ENCODE data around the gene H1-8.

H1-8 gene

GRCh38 chr3:129575233-129575996 is 32.4 kb downstream of the H1-8 start:
- no peak for DNase-seq

- no peak for DNase-seq
Measured at GRCh38 chr3:129575997-129576384, 33.0 kb downstream of the H1-8 start.

DNA sequence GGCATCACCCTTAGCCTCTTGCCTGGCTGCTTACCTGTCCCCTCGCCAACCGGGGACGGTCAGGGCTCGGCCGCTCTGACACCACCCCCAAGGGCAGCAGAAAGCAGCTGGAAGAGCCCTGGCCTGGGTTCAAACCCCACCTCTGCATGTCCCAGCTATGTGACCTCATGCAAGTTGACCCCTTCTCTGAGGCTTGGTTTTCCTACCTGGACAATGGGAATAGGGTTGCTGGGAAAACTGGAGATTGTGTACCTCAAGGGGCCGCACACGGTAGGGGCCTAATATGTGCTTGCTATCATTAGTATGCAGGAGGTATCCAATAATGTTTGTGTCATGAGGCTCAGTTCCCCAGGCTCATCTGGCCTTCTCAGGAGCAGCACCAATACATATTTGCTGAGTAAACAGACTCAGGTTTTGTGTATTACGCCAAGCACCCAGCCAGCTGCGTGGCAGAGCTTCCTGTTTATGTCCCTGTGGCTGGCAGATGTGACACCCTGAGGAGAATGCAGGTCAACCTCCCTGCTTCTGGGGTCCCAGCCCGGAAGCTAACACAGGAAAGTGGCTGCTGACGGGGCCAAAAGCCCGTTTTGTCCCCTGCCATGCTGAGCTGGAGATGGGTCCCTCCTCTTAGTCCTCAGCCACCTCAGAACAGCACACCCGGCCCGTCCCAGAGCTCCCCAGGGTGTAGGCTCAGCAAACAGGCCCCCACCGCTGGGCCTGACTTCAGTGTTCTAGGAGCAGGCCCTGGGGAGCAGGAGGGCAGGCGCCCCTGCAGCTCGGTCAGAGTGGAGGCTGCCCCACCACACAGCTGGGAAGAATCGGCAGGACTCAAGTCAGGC is 33.8 kb downstream of the H1-8 start:
- DNase-seq, result peak; percentile 63

- peak; percentile 62 for DNase-seq
Measured at GRCh38 chr3:129577366-129577765, 34.4 kb downstream of the H1-8 start.

DNA sequence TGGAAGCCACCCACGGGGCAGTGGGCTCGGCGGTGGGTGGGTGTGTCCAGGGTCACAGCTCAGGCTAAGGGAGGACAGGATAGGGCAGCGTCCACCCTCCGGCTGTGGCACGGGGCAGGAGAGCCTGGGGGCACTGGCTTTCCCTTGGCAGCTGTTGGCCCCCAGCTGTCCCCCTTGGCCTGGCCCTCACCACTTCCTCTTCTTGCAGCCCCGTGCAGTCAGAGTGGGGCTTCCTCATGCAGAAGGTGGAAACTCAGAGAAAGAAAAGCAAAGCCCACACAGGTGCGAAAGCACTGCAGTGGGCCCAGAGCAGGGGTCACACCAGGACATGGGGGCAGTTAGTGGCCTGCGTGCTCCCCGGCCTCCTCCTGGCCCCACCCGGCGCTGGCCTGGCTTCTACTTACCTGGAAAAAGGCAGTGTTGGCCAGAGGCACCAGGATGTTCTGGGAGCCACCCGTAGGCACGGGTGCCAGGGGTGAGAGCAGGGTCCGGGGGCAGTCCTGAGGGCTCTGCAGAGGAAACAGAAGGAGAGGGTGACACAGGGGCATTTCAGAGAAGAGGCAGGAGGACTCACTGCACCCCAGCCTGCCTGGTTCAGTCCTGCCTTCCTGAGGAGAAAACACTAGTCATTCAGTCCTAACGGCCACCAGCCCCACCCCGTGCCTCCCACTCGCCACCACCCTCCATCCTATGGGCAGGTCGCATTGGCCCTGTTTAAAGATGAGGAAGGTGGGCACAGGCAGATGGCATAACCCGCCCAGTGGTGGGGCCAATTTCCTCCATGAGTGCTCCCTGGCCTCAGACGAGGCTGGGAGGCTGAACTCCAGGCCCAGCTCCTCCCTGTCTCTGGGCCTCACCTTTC is 35.2 kb downstream of the H1-8 start:
- DNase-seq, result peak; percentile 69

GRCh38 chr3:129579991-129580390 is 37.0 kb downstream of the H1-8 start:
- DNase-seq, result no peak

- DNase-seq, result no peak
Measured at GRCh38 chr3:129581623-129582022, 38.6 kb downstream of the H1-8 start.

GRCh38 chr3:129582799-129583198 is 39.8 kb downstream of the H1-8 start:
- no peak for DNase-seq

GRCh38 chr3:129583289-129583688 is 40.3 kb downstream of the H1-8 start:
- no peak for DNase-seq

DNA sequence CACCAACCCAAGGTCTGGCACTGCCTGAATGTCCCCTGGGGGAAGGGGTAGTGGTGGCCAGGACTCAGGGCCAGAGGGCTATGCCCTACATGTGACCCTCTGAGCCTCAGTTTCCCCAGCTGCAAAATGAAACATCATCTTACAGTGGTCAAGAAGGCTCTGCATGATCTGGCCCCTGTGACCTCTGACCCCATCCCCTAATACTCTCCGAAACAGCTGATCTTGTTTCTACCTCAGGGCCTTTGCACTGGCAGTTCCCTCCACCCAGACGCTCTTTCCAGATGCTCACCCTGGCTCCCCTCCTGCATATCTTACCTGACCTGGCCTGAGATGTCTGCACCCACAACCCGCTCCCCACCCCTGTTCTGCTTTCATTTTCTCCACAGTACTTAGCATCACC is 41.7 kb downstream of the H1-8 start:
- DNase-seq, result no peak

GRCh38 chr3:129585949-129586657 is 43.1 kb downstream of the H1-8 start:
- no peak for DNase-seq

GRCh38 chr3:129586746-129587430 is 43.9 kb downstream of the H1-8 start:
- DNase-seq, result no peak

DNA sequence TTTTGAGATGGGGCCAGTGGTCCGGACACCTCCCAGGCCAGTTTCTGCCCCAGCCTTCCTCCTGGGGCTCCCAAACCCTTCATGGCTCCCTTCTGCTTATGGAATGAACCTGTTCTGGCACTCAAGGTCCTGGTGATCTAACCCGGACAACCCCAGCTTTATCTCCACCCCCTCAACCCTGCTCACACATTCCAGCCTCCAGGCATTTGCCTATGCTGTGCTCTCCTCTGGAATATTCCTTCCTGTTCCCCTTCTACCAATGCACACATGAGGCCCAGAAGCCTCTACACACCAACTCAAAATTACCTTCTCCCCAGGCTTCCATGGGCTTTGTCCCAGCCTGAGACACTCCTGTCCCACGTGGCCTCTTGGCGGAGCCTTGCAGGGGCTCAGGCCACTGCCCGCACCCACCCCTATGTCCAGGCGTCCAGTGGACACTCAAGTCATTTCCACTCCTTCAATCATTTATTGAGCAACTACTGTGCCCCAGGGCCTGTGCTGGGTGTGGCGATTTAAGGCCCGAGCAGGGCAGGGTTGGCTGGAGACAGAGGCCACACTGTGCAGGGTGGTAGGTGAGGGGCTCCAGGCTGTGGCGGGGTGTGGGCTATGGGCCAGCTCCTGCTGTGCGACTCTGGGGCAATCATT is 44.7 kb downstream of the H1-8 start:
- no peak for DNase-seq

GRCh38 chr3:129590215-129590614 is 47.2 kb downstream of the H1-8 start:
- no peak for DNase-seq

- no peak for DNase-seq
Measured at GRCh38 chr3:129591932-129592331, 49.0 kb downstream of the H1-8 start.

- DNase-seq, result peak; percentile 83
Measured at GRCh38 chr3:129592381-129593131, 49.6 kb downstream of the H1-8 start.

- DNase-seq, result no peak
Measured at GRCh38 chr3:129593230-129593594, 50.2 kb downstream of the H1-8 start.

DNA sequence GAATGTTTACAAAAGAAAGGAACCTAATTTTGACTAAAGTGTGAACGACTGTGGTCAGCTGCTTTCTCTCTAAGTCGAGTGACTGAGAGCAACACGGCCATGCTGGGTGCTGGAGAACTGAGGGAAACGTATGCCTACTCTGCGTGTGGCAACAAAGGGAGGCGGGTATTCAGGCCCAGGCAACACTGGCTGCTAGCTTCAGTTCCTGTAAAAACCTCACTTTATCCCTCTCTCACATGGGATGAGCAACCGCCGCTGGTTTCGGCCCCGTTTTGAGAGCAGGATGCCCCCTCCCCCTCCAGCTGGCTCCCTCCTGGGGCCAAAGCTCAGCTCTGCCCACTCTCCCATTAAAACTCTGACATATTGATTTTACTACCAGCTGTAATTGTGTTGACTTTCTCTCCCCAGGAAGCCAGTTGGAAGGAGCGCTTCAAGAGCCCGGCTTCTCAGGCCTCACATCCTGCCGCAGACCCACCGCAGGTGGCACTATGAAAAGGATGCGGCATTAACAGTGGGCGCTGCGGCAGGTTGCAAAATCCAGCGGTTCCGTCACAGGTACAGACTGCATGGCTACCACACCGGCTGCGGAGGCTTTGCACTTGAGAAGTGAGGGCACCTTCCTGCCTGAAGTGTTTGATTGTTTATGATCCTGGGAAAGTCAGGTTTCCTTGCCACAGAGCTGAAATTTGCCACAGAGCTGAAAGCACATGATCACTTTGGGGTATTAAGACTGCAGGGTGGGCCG is 50.8 kb downstream of the H1-8 start:
- DNase-seq, result peak; percentile 61

DNA sequence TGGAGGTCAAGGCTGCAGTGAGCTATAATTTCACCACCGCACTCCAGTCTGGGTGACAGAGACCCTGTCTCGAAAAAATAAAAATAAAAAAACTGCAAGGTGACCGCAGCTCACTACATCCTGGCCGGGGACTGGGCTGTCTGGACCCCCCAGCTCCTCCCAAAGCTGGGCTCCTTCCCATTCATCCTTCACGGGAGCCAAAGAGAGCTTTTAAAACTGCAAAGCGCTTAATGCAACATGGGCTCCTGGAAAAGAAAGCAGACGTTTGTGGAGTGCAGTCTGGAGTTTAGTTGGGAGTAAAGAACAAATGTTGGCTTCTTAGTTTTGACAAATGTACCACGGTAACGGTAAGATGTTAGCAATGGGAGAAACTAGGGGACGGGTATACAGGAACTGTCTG is 51.4 kb downstream of the H1-8 start:
- DNase-seq, result no peak

GRCh38 chr3:129594907-129595390 is 52.0 kb downstream of the H1-8 start:
- DNase-seq, result no peak
